Mesendoderm (in vitro differentiated cells): Measurements from ENCODE around the gene SHC2.
"Not testable (repeated sequence)": the region's sequence is repeated elsewhere in the genome, so short reads cannot be mapped to it uniquely, and the experiment has no call there.

Experiments used
- DNase-seq: peaks from one replicate; pipeline ENCODE4 v3.0.0; 2013
- H2AK5ac ChIP-seq: 2 replicates; pipeline ENCODE4 v1.6.1; 2013; ENCODE audit warnings: low read length, inconsistent platforms
- H2BK120ac ChIP-seq: 2 replicates; pipeline ENCODE4 v1.6.1; 2013; ENCODE audit warnings: low read depth, mild to moderate bottlenecking, low read length, moderate library complexity, mixed read lengths
- H2BK15ac ChIP-seq: replicated peaks from 2 replicates; pipeline ENCODE4 v1.6.1; 2013; ENCODE audit warnings: low read depth, mild to moderate bottlenecking, moderate library complexity
- H2BK5ac ChIP-seq: 2 replicates; pipeline ENCODE4 v1.6.1; 2013; ENCODE audit warnings: low read length, inconsistent platforms
- H3K18ac ChIP-seq: 2 replicates; pipeline ENCODE4 v1.6.1; 2013; ENCODE audit warnings: mild to moderate bottlenecking, low read length, mixed read lengths
- H3K23ac ChIP-seq: one replicate; pipeline ENCODE4 v1.6.1; 2013; ENCODE audit warnings: low read length
- H3K27ac ChIP-seq: 2 replicates; pipeline ENCODE4 v1.5.1; 2013; ENCODE audit warnings: low read depth, mild to moderate bottlenecking, inconsistent platforms, low read length, moderate library complexity
- H3K27me3 ChIP-seq: 2 replicates; pipeline ENCODE4 v1.6.1; 2013; ENCODE audit warnings: low read length, control low read depth, mild to moderate bottlenecking, inconsistent platforms; ENCODE audit not compliant: insufficient read depth, poor library complexity
- H3K36me3 ChIP-seq: 2 replicates; pipeline ENCODE4 v1.6.1; 2013; ENCODE audit warnings: low read length, inconsistent platforms; ENCODE audit not compliant: control insufficient read depth, insufficient read depth
- H3K4ac ChIP-seq: one replicate; pipeline ENCODE4 v1.6.1; 2013; ENCODE audit warnings: low read depth, mild to moderate bottlenecking, low read length, moderate library complexity
- H3K4me1 ChIP-seq: 2 replicates; pipeline ENCODE4 v1.6.1; 2013; ENCODE audit warnings: low read depth, low read length, inconsistent platforms; ENCODE audit not compliant: control insufficient read depth
- H3K4me2 ChIP-seq: 2 replicates; pipeline ENCODE4 v1.6.1; 2013; ENCODE audit warnings: low read length
- H3K4me3 ChIP-seq: 2 replicates; pipeline ENCODE4 v1.5.1; 2013; ENCODE audit warnings: mild to moderate bottlenecking, low read length
- H3K56ac ChIP-seq: one replicate; pipeline ENCODE4 v1.6.1; 2013; ENCODE audit warnings: low read length
- H3K79me1 ChIP-seq: 2 replicates; pipeline ENCODE4 v1.6.1; 2013; ENCODE audit warnings: low read length, inconsistent platforms
- H3K79me2 ChIP-seq: 2 replicates; pipeline ENCODE4 v1.6.1; 2013; ENCODE audit warnings: mild to moderate bottlenecking, low read length; ENCODE audit not compliant: control insufficient read depth, insufficient read depth
- H3K9ac ChIP-seq: 2 replicates; pipeline ENCODE4 v1.6.1; 2013; ENCODE audit warnings: low read length, inconsistent platforms
- H4K5ac ChIP-seq: one replicate; pipeline ENCODE4 v1.6.1; 2013; ENCODE audit warnings: low read length
- H4K8ac ChIP-seq: one replicate; pipeline ENCODE4 v1.6.1; 2013; ENCODE audit warnings: low read depth, mild to moderate bottlenecking, control low read depth, low read length, moderate library complexity
- WGBS: extraction: QIAGEN DNeasy Blood & Tissue Kit; methylation state at CpG from one replicate; pipeline ENCODE4 v1.1.7; 2013; ENCODE audit warnings: low lambda C conversion rate, missing lambda C conversion rate; ENCODE audit not compliant: insufficient coverage; ENCODE audit errors: extremely low coverage; 5-methylcytosine and 5-hydroxymethylcytosine counted together

Gene SHC2

DNA sequence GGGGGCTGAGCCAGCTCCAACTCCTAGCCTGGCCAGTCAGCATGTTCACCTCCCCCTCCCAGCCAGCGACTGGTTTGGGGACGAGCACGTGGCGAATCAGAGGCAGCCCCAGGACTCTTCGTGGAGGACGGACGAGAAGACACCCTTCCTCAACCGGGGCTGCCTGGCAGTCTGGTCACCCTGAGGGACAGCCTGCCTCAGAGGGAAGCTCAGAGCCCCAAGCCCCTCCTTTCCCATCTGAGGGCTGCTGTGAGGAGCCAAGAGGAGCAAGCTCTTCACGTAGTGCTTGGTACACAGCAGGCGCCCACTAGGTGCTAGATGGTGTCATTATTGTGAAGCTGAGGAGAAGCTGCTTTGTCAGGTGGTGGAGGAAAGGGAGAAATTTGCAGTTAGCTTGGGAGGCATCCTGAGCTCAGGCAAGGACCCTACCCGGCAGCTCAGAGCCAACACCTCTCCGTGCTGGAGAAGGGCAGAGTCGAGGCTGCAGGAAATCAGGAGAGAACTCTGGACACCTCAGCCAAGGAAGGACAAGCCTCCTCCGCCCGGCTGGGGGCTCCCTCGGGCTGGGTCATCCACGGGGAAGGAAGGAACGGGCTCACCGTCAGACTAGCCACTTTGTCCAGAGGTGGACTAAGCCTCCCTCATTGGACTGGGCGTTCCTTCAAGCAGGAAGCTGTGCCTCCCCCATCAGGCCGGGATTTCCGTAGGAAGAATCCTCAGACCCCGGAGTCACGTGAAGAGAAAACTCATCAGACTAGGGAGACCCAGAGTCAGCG, 37.0 kb downstream of the SHC2 start:
- Histone ChIP-seq H3K18ac (no peak overlapping the region), H3K79me1 (no peaks in the 10 kb centered on the region), H3K4ac (no peak overlapping the region), H3K4me2 (no peak overlapping the region), H3K9ac (no peak overlapping the region), H3K23ac (no peak overlapping the region), H2BK15ac (no peak overlapping the region), H2AK5ac (no peak overlapping the region), H3K4me3 (no peak overlapping the region), H2BK120ac (no peak overlapping the region), H3K79me2 (no peaks in the 10 kb centered on the region), H3K4me1 (no peaks in the 10 kb centered on the region), H3K27me3 (no peaks in the 10 kb centered on the region), H4K5ac (no peak overlapping the region), H2BK5ac (no peak overlapping the region), H3K56ac (no peak overlapping the region), H3K27ac (no peak overlapping the region), H3K36me3 (no peaks in the 10 kb centered on the region), H4K8ac (no peak overlapping the region)
- no CpG with 5 or more reads among the region's 25 CpGs for WGBS
- no peak for DNase-seq

DNA sequence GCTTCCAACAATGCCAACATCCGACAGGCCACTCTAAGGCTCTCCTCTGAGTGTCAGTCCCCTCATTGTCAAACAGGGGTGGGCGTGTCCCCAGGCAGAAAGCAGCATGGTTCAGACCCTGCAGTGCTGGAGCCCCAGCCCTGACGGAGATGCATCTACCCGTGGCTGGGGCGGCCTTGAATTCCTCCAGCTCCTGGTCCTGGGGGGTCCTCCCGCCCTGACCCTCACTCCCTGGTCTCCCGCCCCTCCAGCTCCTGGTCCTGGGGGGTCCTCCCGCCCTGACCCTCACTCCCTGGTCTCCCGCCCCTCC, 38.0 kb downstream of the SHC2 start:
- not testable (repeated sequence) for H3K4ac ChIP-seq, H3K79me1 ChIP-seq, H2BK15ac ChIP-seq, H3K9ac ChIP-seq, H3K56ac ChIP-seq, H2AK5ac ChIP-seq, H3K36me3 ChIP-seq, H3K18ac ChIP-seq, H3K4me3 ChIP-seq, H3K27me3 ChIP-seq, H4K8ac ChIP-seq, DNase-seq, H3K23ac ChIP-seq, H3K27ac ChIP-seq, H4K5ac ChIP-seq, H2BK5ac ChIP-seq, H3K79me2 ChIP-seq, H3K4me2 ChIP-seq, H3K4me1 ChIP-seq, H2BK120ac ChIP-seq
- WGBS = no CpG with 5 or more reads among the region's 9 CpGs

DNA sequence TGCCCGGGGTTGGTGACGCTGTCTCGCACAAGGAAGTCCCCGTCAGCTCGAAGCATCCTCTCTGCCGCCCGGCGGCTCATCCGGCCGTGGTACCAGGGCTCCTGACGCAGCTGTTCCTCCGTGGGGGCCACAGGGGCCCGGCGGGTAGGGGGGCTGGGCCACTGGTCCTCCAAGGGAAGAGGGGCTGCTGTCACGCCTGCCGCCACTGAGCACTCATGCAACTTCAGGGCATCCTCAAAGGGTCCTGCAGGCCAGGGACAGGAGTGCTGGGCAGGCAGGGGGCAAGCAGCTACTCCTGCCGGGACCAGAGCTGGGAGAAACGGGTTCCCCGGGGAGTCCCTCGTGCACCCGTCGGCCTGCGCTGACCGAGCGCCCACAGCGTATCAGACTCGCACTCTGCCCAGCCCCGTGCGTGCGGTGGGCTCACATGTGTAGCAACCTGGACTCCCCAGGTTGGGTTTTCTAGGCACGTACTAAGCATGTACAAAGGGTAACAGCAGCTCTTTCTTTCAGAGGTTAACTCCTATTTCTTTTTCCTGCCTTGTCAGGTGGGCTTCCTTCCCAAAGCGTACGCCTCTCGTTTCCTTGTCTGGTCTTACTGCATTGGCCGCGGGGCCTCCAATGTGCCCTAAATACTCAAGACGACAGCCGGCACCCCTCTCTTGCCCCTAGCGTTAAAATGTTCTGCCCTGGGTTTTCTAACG, 38.5 kb downstream of the SHC2 start:
- H2BK15ac ChIP-seq = no peak overlapping the region
- H3K4ac ChIP-seq = no peak overlapping the region
- no peaks in the 10 kb centered on the region for H3K79me2 ChIP-seq
- no peak overlapping the region for H3K27ac ChIP-seq
- no peak overlapping the region for H3K56ac ChIP-seq
- no peak overlapping the region for H3K4me2 ChIP-seq
- WGBS = no CpG with 5 or more reads among the region's 40 CpGs
- H3K27me3 ChIP-seq = no peaks in the 10 kb centered on the region
- no peaks in the 10 kb centered on the region for H3K36me3 ChIP-seq
- no peak overlapping the region for H2BK5ac ChIP-seq
- no peak overlapping the region for H3K23ac ChIP-seq
- peaks cover 2% of the 10 kb centered on the region for H3K4me1 ChIP-seq
- no peak overlapping the region for H4K5ac ChIP-seq
- H2BK120ac ChIP-seq = no peak overlapping the region
- H3K4me3 ChIP-seq = no peak overlapping the region
- H3K9ac ChIP-seq = no peak overlapping the region
- H3K18ac ChIP-seq = no peak overlapping the region
- H4K8ac ChIP-seq = no peak overlapping the region
- no peak for DNase-seq
- H2AK5ac ChIP-seq = no peak overlapping the region
- no peaks in the 10 kb centered on the region for H3K79me1 ChIP-seq

DNA sequence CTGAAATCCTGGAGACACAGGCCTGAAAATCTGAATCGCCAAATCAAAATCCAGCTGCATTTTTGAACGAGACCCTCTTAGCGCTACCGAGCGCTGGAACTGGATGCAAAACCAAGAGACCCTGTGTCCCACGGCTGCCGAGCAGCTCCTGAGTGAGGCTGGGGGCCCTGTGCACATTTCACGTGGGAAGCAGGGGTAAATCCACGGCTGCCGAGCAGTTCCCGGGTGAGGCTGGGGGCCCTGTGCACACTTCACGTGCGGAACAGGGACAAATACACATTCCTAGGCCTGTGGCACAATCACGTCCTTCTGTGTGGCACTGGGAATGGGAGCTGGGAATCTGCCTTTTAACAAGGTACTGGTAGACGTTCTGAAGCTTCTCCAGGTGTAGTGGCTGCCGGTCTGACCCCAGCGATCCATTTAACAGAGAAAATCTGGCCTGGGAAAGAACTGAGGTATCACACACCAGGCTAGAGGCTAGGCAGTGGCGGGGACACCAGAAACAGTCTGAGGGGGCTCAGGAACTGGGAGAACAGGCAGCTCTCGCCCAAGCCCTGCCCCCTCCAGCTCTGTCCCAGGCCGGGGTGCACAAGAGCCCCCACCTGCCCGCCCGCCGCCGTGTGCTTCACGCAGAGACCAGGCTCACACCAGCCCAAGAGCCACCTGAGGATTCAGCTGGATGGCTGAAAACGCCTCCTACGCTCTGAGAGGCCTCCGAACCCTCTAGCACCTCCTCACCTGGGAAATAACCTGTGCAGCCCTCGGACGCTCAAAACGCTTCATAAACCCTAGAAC, 40.9 kb downstream of the SHC2 start:
- no CpG with 5 or more reads among the region's 31 CpGs for WGBS
- no peak for DNase-seq
- H4K5ac ChIP-seq = no peak overlapping the region
- no peak overlapping the region for H3K18ac ChIP-seq
- H3K4me3 ChIP-seq = no peak overlapping the region
- no peak overlapping the region for H2AK5ac ChIP-seq
- no peak overlapping the region for H3K23ac ChIP-seq
- H2BK120ac ChIP-seq = no peak overlapping the region
- H4K8ac ChIP-seq = no peak overlapping the region
- H3K79me2 ChIP-seq = no peaks in the 10 kb centered on the region
- no peaks in the 10 kb centered on the region for H3K36me3 ChIP-seq
- H3K4me2 ChIP-seq = no peak overlapping the region
- H2BK15ac ChIP-seq = no peak overlapping the region
- H3K27ac ChIP-seq = no peak overlapping the region
- no peaks in the 10 kb centered on the region for H3K27me3 ChIP-seq
- H3K79me1 ChIP-seq = no peaks in the 10 kb centered on the region
- H3K56ac ChIP-seq = no peak overlapping the region
- no peak overlapping the region for H3K9ac ChIP-seq
- no peak overlapping the region for H3K4ac ChIP-seq
- no peak overlapping the region for H2BK5ac ChIP-seq
- peaks cover 2% of the 10 kb centered on the region for H3K4me1 ChIP-seq

DNA sequence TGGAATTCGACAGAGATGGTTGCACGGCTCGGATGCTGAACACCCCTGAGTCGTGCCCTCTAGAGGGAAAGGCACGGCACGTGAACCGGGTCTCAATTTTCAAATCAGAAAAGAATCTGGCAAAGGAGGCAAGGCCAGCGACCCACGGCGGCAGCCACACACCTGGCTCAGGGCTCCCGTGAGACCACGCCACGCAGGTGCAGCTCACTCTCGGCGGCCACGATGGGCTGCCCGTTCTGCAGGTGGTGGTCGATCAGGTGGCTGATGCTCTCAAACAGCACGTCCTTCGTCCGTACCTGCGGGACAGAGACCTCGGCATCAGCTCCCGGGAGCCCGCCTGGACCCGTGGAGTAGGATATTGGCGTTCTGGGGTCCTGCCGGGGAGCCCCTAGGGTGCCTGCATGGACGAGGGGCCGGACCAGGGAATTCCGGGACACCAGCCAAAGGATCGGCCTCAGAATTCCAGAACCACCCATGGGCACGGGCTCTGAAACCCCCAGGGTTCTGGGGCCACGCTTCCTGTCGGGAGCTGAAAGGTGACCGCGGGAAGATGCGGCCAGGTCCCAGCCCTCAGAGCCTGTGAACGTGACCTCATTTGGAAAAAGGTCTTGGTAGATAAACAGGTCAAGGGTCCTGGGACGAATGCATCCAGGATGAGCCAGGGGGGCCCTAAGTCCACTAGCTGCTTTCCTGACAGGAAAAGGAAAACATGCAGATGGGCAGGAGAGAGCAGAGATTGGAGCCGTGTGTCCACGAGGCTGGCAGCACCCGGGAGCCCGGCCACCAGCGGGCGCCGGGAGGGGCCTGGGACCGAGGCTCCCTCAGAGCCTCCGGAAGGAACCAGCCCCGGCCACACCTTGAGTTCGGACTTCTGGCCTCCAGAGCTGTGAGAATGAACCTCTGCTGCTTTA, 41.8 kb downstream of the SHC2 start:
- no peak overlapping the region for H3K18ac ChIP-seq
- H3K4me3 ChIP-seq = no peak overlapping the region
- H3K4me2 ChIP-seq = no peak overlapping the region
- no peak overlapping the region for H2AK5ac ChIP-seq
- peaks cover 2% of the 10 kb centered on the region for H3K4me1 ChIP-seq
- H3K79me2 ChIP-seq = no peaks in the 10 kb centered on the region
- no peak overlapping the region for H4K5ac ChIP-seq
- no peak for DNase-seq
- H4K8ac ChIP-seq = no peak overlapping the region
- no CpG with 5 or more reads among the region's 51 CpGs for WGBS
- H2BK120ac ChIP-seq = no peak overlapping the region
- H3K23ac ChIP-seq = no peak overlapping the region
- H3K4ac ChIP-seq = no peak overlapping the region
- no peak overlapping the region for H3K27ac ChIP-seq
- no peaks in the 10 kb centered on the region for H3K36me3 ChIP-seq
- H3K79me1 ChIP-seq = no peaks in the 10 kb centered on the region
- H2BK5ac ChIP-seq = no peak overlapping the region
- H2BK15ac ChIP-seq = no peak overlapping the region
- H3K27me3 ChIP-seq = no peaks in the 10 kb centered on the region
- no peak overlapping the region for H3K56ac ChIP-seq
- H3K9ac ChIP-seq = no peak overlapping the region
